GM12872 (cell line): ENCODE results near the gene ZNF518B.

ENCODE experiments used
- TF ChIP-seq, protein P1 (sequence below): IDR thresholded peaks from 3 replicates; pipeline ENCODE4 v1.5.1; 2011; ENCODE audit warnings: low read depth, mild to moderate bottlenecking, low read length, moderate library complexity; ENCODE audit not compliant: insufficient read depth

Gene ZNF518B

DNA sequence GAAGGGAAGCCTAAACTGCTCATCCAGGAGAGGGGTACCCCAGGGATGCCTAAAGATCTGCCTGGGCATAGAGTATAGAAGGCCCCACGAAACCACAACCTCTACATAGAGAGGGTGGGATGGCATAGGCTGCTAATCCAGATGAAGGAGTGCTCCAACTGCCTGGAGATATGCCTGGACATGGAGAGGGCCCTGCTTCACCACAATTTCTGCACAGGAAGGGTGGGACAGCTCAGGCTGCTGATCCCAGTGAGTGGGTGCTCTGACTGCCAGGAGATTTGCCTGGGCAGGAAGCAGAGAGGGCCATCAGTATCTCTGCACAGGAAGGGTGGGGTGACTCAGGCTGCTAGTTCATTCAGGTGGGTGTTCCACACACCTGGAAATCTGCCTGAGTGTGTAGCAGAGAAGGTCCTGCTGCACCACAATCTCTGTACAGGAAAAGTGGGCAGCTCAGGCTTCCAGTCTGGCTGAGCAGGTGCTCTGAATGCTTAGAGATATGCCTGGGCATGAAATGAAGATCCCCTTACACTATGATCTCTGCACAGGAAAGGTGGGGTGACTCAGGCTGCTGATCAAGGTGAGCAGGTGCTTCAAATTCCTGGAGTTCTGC lies 61.1 kb downstream of the ZNF518B start:
- TF ChIP-seq, protein P1, sequence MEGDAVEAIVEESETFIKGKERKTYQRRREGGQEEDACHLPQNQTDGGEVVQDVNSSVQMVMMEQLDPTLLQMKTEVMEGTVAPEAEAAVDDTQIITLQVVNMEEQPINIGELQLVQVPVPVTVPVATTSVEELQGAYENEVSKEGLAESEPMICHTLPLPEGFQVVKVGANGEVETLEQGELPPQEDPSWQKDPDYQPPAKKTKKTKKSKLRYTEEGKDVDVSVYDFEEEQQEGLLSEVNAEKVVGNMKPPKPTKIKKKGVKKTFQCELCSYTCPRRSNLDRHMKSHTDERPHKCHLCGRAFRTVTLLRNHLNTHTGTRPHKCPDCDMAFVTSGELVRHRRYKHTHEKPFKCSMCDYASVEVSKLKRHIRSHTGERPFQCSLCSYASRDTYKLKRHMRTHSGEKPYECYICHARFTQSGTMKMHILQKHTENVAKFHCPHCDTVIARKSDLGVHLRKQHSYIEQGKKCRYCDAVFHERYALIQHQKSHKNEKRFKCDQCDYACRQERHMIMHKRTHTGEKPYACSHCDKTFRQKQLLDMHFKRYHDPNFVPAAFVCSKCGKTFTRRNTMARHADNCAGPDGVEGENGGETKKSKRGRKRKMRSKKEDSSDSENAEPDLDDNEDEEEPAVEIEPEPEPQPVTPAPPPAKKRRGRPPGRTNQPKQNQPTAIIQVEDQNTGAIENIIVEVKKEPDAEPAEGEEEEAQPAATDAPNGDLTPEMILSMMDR: no peak
